RWPE1 (cell line): ENCODE data around the gene PTPN5.

ENCODE experiments used
- CTCF ChIA-PET: fragments of 350-600 bp; sonication (Branson Sonifier 250); formaldehyde crosslinking; extraction: SDS; loops from one replicate; lab custom pipeline; 2021; lab: Yijun Ruan, JAX
- POLR2A ChIA-PET: fragments of 400-600 bp; formaldehyde crosslinking; extraction: SDS; loops from one replicate; lab custom pipeline; 2020; ENCODE audit warnings: antibody characterized with exemption; ENCODE audit not compliant: low non-redundant PET; lab: Yijun Ruan, JAX
- DNase-seq: peaks from one replicate; pipeline ENCODE4 v3.0.0; 2012; ENCODE audit warnings: low spot score
- H3K27ac ChIP-seq: fragments of 450-650 bp; 2 replicates; pipeline ENCODE4 v1.5.1; 2017
- TF ChIP-seq, protein P1 (sequence below): fragments of 450-650 bp; conservative IDR thresholded peaks from 2 replicates; pipeline ENCODE4 v1.5.1; 2017; ENCODE audit warnings: low read depth, mild to moderate bottlenecking

PTPN5 gene

DNA sequence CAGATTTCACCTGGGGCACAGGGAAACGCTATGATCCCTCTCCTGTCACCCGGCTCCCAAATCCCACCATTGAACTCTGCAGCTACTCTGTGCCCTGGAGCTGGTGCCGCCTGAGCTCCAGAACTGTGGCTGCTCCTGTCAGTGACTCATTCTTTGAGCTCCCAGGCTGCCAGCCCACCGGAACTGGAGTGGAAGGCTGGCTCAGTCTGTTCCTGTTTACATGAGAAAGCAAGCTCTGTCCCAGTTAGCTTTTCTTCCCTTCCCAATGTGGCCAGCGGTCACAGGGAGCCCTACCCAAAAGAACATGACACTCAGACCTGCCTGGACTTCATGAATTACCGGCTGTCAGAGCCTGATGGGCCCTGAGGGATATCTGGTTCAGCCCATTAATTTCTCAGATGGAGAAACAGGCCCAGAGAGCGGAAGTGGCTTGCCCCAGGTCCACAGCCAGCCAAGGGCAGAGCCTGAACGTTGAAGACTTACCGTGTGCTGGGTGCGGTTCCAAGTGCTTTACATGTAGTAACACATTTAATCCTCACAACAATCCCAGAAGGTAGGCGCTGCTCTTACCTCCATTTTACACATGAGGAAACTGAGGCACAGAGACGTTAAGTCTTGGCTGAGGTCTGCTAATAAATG, 41.8 kb downstream of the PTPN5 start:
- ChIA-PET POLR2A (interaction anchor here (0.6 kb wide), 1 partner anchor 12 kb away, joined by 4 read pairs; no protein-coding TSS in a partner anchor), CTCF (interaction anchor here (0.8 kb wide), 1 partner anchor 14 kb away, joined by 3 read pairs; no protein-coding TSS in a partner anchor)
- H3K27ac ChIP-seq = peak overlapping the region; percentile 26; the same call in 1 of the 2 replicates
- TF ChIP-seq, protein P1, sequence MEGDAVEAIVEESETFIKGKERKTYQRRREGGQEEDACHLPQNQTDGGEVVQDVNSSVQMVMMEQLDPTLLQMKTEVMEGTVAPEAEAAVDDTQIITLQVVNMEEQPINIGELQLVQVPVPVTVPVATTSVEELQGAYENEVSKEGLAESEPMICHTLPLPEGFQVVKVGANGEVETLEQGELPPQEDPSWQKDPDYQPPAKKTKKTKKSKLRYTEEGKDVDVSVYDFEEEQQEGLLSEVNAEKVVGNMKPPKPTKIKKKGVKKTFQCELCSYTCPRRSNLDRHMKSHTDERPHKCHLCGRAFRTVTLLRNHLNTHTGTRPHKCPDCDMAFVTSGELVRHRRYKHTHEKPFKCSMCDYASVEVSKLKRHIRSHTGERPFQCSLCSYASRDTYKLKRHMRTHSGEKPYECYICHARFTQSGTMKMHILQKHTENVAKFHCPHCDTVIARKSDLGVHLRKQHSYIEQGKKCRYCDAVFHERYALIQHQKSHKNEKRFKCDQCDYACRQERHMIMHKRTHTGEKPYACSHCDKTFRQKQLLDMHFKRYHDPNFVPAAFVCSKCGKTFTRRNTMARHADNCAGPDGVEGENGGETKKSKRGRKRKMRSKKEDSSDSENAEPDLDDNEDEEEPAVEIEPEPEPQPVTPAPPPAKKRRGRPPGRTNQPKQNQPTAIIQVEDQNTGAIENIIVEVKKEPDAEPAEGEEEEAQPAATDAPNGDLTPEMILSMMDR = no peak
- DNase-seq = peak; percentile 60

DNA sequence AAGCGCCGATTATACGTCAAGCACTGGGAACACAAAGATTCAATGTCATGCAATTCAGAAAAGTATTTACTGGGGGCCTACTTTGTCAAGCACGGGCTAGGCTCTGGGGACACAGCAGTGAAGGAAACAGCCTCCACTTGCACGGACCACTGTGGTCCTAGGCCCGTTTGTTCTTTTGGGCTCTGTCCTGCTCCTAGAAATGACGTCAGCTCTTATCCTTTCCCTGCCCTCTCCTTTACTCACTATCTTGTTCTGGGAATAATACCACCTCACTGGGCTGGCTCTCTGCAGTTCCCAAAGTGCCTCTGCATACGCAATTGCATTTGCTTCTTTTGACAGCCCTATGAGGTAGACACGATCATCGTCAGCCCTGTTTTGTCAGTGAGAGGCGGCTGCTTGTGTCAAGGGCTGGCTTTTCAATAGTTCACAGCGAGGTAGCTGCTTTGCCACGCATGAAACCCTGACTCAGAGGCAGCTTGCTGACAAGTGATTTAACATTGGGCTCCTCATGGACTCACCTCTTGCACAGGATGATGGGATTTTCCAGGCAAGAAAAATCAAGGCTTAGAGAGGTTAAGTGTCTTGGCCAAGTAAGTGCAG, 42.7 kb downstream of the PTPN5 start:
- TF ChIP-seq, protein P1 = no peak
- ChIA-PET CTCF (interaction anchor here (0.5 to 0.8 kb wide), 3 partner anchors 15 to 198 kb away, joined by 3 to 6 read pairs (median 3); no protein-coding TSS in a partner anchor), POLR2A (interaction anchor here (0.5 kb wide), 1 partner anchor 73 kb away, joined by 11 read pairs; no protein-coding TSS in a partner anchor)
- no peak overlapping the region for H3K27ac ChIP-seq
- no peak for DNase-seq

DNA sequence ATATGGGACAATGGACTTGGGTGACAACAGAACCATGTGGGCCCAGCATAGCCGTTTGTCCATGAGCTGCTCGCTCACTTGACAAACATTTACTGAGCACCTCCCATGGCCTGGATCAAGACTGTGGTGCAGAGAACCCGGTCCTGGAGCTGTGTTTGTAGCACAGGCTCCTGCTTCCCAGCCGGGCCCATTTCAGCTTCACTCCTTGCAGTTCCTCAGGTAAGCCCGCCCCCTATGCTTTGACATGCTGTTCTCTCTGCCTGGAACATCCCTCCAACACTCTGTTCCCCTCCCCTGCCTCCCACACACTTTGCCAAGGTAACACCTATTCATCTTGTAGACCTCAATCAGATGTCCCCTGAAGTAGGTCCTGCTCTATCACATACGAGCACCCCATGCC, 46.3 kb downstream of the PTPN5 start:
- TF ChIP-seq, protein P1 = no peak
- H3K27ac ChIP-seq = no peak overlapping the region
- ChIA-PET POLR2A (no interaction called here), CTCF (no interaction called here)
- no peak for DNase-seq

DNA sequence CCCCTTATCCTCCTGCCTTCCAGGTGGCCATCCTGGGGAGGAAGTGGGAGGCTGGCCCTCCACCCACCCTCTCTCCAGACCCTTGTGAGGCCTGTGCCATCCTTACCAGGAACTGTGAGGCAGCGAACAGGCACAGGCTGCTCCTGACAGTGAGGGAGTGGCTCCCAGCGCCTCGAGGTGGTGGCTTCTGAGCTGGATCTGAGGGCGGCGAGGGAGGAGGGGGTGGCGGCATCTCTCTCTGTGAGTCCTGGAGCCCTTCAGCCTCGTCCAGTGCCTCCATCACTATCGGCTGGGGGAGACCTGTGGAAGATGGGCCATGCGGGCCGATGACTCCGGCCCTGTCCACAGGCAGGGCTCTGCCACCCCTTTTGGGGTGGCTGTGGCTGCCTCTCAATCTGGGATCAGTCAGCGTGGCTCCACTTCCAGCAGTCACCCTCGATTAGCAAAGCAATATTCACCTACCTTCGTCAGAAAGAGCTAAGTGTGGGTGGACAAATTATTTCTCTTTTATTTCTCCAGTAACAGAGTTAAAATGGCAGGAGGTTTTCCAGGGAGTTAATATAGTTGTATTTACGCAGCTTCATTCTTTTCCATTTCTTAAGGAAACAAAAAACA, 47.6 kb downstream of the PTPN5 start:
- DNase-seq = no peak
- POLR2A ChIA-PET = no interaction called here
- no peak overlapping the region for H3K27ac ChIP-seq
- TF ChIP-seq, protein P1 = no peak
- CTCF ChIA-PET = no interaction called here

DNA sequence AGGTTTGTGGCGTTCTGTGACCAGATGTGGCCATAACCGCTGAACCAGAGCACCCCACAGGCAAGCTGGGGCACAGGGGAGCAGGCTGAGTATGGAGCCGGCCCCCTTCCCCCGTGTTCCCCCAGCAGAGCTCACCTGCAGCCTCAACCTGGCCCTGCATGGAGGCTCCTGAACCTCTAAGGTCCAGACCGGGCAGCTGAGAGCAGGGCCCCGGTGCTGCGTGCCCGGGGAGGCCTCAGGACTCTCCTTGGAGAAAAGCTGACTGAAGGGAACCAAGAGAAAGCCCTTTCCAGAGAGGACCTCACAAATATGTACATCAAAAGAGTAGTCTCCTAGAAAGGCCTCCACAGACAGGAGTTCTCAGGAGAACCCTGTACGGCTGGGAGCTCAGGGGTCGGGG, 48.2 kb downstream of the PTPN5 start:
- TF ChIP-seq, protein P1 = no peak
- CTCF ChIA-PET = no interaction called here
- H3K27ac ChIP-seq = no peak overlapping the region
- DNase-seq = no peak
- POLR2A ChIA-PET = no interaction called here

DNA sequence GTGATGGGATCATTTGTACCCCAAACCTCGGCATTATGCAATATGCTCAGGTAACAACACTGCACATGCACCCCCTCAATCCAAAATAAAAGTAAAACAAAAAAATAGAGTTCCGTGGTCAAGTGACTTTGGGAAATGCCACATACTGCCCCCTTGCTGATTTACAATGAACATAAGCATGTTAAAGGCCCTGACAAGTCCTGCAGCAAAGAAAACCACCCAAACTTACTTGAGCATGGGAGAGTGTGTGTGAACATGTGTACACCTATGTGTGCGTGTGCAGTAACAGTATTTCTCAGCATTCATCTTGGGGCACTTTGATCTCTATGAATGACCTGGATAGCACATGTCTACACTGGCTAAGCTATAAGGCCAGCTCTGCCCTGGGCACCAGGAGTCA, 49.8 kb downstream of the PTPN5 start:
- CTCF ChIA-PET = no interaction called here
- POLR2A ChIA-PET = interaction anchor here (0.6 kb wide), 1 partner anchor 41 kb away, joined by 3 read pairs; no protein-coding TSS in a partner anchor
- TF ChIP-seq, protein P1 = no peak
- DNase-seq = no peak
- no peak overlapping the region for H3K27ac ChIP-seq
